GM12878 (cell line): Measurements from ENCODE around the gene PLEKHA5. TPM values are rescaled to one million over a fixed set of nuclear protein-coding genes. Genes with fewer than 3 reads are reported as not detected.

Source experiments
- ATAC-seq: fragments of 200-7000 bp; cut with Tn5 transposase; 3 replicates; pipeline ENCODE4 v1.9.1; 2020; ENCODE audit warnings: mild to moderate bottlenecking, moderate library complexity
- BruUV-seq: library from RNA; stranded (reverse); fragments of 400-500 nt; replicated peaks from 2 replicates; lab custom pipeline; 2021; lab: Mats Ljungman, UMichigan
- CTCF ChIA-PET: fragments of 300-600 bp; sonication (Branson Sonifier 250); formaldehyde crosslinking; extraction: SDS; loops from one replicate; lab custom pipeline; 2021; ENCODE audit warnings: inconsistent platforms; lab: Yijun Ruan, JAX
- POLR2A ChIA-PET: fragments of 350-600 bp; formaldehyde crosslinking; extraction: SDS; loops from one replicate; lab custom pipeline; 2021; ENCODE audit warnings: inconsistent platforms; lab: Charles Lee
- RAD21 ChIA-PET: fragments of 300-600 bp; sonication (Branson Sonifier 250); formaldehyde crosslinking; loops from one replicate; lab custom pipeline; 2023; ENCODE audit warnings: antibody characterized with exemption; ENCODE audit not compliant: unreplicated experiment; lab: Charles Lee
- SMC1A ChIA-PET: fragments of 300-600 bp; sonication (Branson Sonifier 250); formaldehyde crosslinking; loops from one replicate; lab custom pipeline; 2023; ENCODE audit not compliant: unreplicated experiment, uncharacterized antibody; lab: Charles Lee
- DNase-seq: peaks from one replicate; pipeline ENCODE4 v3.0.0-alpha.2; 2011; ENCODE audit warnings: low read depth, low spot score
- FAIRE-seq: peaks from 3 replicates; lab custom pipeline; 2011; peaks lifted over from hg19 to GRCh38; lab: Jason Lieb, UNC
- H2AFZ ChIP-seq: 2 replicates; pipeline ENCODE4 v1.6.0; 2011; ENCODE audit warnings: low read depth, low read length, control low read depth; ENCODE audit not compliant: control insufficient read depth
- H3K27ac ChIP-seq: 2 replicates; pipeline ENCODE4 v1.5.1; 2011; ENCODE audit warnings: control low read depth; ENCODE audit not compliant: control insufficient read depth, insufficient read depth
- H3K27me3 ChIP-seq, 2 experiments: replicated peaks in 1 of 2; 2 replicates each; pipeline versions ENCODE4 v1.6.0 to v1.6.1; 2011; ENCODE audit warnings: low read length in 1 of 2; ENCODE audit not compliant: control insufficient read depth in 2 of 2, insufficient read depth in 2 of 2
- H3K36me3 ChIP-seq, 2 experiments: 2 replicates each; pipeline ENCODE4 v1.5.1; 2011; ENCODE audit warnings: low read length in 1 of 2; ENCODE audit not compliant: control insufficient read depth in 2 of 2, insufficient read depth in 2 of 2
- H3K4me1 ChIP-seq: 2 replicates; pipeline ENCODE4 v1.6.1; 2011; ENCODE audit warnings: mild to moderate bottlenecking, low read length, moderate library complexity, mixed read lengths; ENCODE audit not compliant: control insufficient read depth, insufficient read depth
- H3K4me2 ChIP-seq: 2 replicates; pipeline ENCODE4 v1.6.0; 2011; ENCODE audit warnings: control low read depth; ENCODE audit not compliant: control insufficient read depth, insufficient read depth
- H3K4me3 ChIP-seq: fragments of 200-600 bp; sonication (generic); 2 replicates; pipeline ENCODE4 v1.5.1; 2016
- H3K79me2 ChIP-seq: 2 replicates; pipeline ENCODE4 v1.6.0; 2011; ENCODE audit warnings: low read length; ENCODE audit not compliant: control insufficient read depth, insufficient read depth
- H3K9ac ChIP-seq: 2 replicates; pipeline ENCODE4 v1.8.0; 2011; ENCODE audit warnings: low read length, control low read depth, mixed read lengths; ENCODE audit not compliant: control insufficient read depth, insufficient read depth
- H3K9me3 ChIP-seq: replicated peaks from 3 replicates; pipeline ENCODE4 v1.5.1; 2011; ENCODE audit warnings: mild to moderate bottlenecking, low read length; ENCODE audit not compliant: control insufficient read depth, insufficient read depth
- H4K20me1 ChIP-seq: 2 replicates; pipeline ENCODE4 v1.6.0; 2011; ENCODE audit not compliant: control insufficient read depth, insufficient read depth
- ATF3 ChIP-seq: IDR thresholded peaks from 2 replicates; pipeline ENCODE4 v1.6.1; 2011; ENCODE audit warnings: low read depth, mild to moderate bottlenecking, low read length, moderate library complexity, borderline replicate concordance; ENCODE audit errors: extremely low read depth
- CBX3 ChIP-seq: fragments of 200-600 bp; sonication (generic); IDR thresholded peaks from 2 replicates; pipeline ENCODE4 v1.6.1; 2016; ENCODE audit warnings: low read depth, borderline replicate concordance
- CHD4 ChIP-seq: fragments of 200-600 bp; sonication (generic); IDR thresholded peaks from 2 replicates; pipeline ENCODE4 v1.6.1; 2016; ENCODE audit warnings: mild to moderate bottlenecking
- MXI1 ChIP-seq: fragments of 150-350 bp; IDR thresholded peaks from 2 replicates; pipeline ENCODE4 v1.6.1; 2011; ENCODE audit warnings: low read depth, mild to moderate bottlenecking, inconsistent platforms, low read length, improper control_type of control experiment
- MYB ChIP-seq: fragments of 150-350 bp; IDR thresholded peaks from 2 replicates; pipeline ENCODE4 v1.6.1; 2014; ENCODE audit warnings: mild to moderate bottlenecking, low read depth, low read length, borderline replicate concordance
- NFXL1 ChIP-seq: fragments of 450-650 bp; IDR thresholded peaks from 2 replicates; pipeline ENCODE4 v1.6.1; 2017; ENCODE audit warnings: antibody characterized with exemption, mild to moderate bottlenecking, borderline replicate concordance
- PBX3 ChIP-seq: IDR thresholded peaks from 2 replicates; pipeline ENCODE4 v1.6.1; 2011; ENCODE audit warnings: mild to moderate bottlenecking, low read depth, low read length, moderate library complexity; ENCODE audit not compliant: insufficient replicate concordance
- SKIL ChIP-seq: fragments of 450-650 bp; IDR thresholded peaks from 2 replicates; pipeline ENCODE4 v1.6.1; 2017; ENCODE audit warnings: mild to moderate bottlenecking, low read depth, inconsistent platforms; ENCODE audit not compliant: poor library complexity, severe bottlenecking
- TCF12 ChIP-seq: IDR thresholded peaks from 2 replicates; pipeline ENCODE4 v1.6.1; 2011; ENCODE audit warnings: low read depth, mild to moderate bottlenecking, low read length
- TCF7 ChIP-seq: IDR thresholded peaks from 2 replicates; pipeline ENCODE4 v1.6.1; 2014; ENCODE audit warnings: antibody characterized with exemption, borderline replicate concordance
- ZBED1 ChIP-seq: IDR thresholded peaks from 2 replicates; pipeline ENCODE4 v1.6.1; 2016; ENCODE audit warnings: borderline replicate concordance
- WGBS: methylation state at CpG from one replicate; pipeline ENCODE4 v1.1.6; 2016; ENCODE audit warnings: low lambda C conversion rate; ENCODE audit not compliant: insufficient replicate concordance, insufficient coverage; ENCODE audit errors: missing lambda C conversion rate; 5-methylcytosine and 5-hydroxymethylcytosine counted together
- in situ Hi-C: fragments of 300-500 bp; cut with MboI; formaldehyde crosslinking; loops from 9 replicates; pipeline ENCODE4 v1.14.3; 2018; ENCODE audit warnings: mixed read lengths
- intact Hi-C: fragments of 100-400 bp; cut with micrococcal nuclease; formaldehyde crosslinking; loops from one replicate; pipeline ENCODE4 v1.14.2; 2022; ENCODE audit not compliant: unreplicated experiment
- polyA plus RNA-seq, 11 experiments: library from polyadenylated mRNA; depleted of rRNA in 4 of 11; unstranded in 6 of 11; stranded (reverse) in 5 of 11; fragments of >200 nt; fragmentation: Nextera tagmentation in 4 of 11; fragmentation: Illumina TruSeq in 1 of 11; extraction: Ambion mirVana in 4 of 11; extraction: Trizol in 1 of 11; gene quantifications; 1 replicate in 1 of 11; 2 replicates in 10 of 11; pipeline versions ENCODE4 v1.2.1 to v1.2.3, GENCODE V29; 2011 to 2016; ENCODE audit warnings: inconsistent platforms in 2 of 11, missing spikeins in 2 of 11, low read depth in 1 of 11
- total RNA-seq, 4 experiments: library from RNA; depleted of rRNA in 3 of 4; stranded (reverse); fragments of >200 nt in 3 of 4; fragmentation: Illumina TruSeq in 1 of 4; extraction: Trizol in 1 of 4; gene quantifications; 2 replicates each; pipeline versions ENCODE4 v1.2.1 to v1.2.3, GENCODE V29; 2013 to 2021
- TF ChIP-seq, protein P1 (sequence below): fragments of 450-650 bp; IDR thresholded peaks from 2 replicates; pipeline ENCODE4 v1.6.1; 2017; ENCODE audit warnings: low read depth, mild to moderate bottlenecking, moderate library complexity

Gene PLEKHA5
- total and polyA plus RNA-seq, 10 of the 15 experiments (the other 5 are each of a cell fraction or from before 2014, with no cell fraction given), result 0.09 to 0.33 (median 0.18) TPM; not detected in 3

DNA sequence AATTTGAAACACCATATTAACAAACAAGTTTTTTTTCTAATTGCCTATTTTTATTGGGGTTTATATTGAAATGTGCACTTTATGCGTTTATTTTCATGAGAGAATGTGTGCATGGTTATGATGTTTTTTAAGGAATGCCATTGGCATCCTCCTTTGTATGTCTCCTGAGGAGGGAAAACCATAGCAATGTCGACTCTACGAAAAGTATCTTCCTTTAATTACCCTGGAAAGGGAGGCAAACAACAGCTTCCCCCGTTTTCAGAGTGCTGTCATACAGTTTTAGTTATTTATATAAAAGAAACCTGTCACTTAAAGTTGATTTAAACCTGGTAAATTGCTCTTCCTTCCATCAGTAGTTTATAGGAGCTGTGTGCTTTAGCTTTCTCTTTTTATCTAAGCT is 117.4 kb downstream of the PLEKHA5 start:
- in situ Hi-C loops, result no loop called here
- no peak for ATAC-seq
- no peak overlapping the region for H3K4me3 ChIP-seq
- no peaks in the 10 kb centered on the region for H3K27me3 ChIP-seq
- intact Hi-C loops, result no loop called here
- H3K9me3 ChIP-seq, result no peaks in the 10 kb centered on the region
- no peaks in the 10 kb centered on the region for H3K79me2 ChIP-seq
- no peak overlapping the region for H2AFZ ChIP-seq
- no peak for TF ChIP-seq PBX3
- no peak for TF ChIP-seq CHD4
- no peak for TF ChIP-seq CBX3
- TF ChIP-seq NFXL1, result no peak
- TF ChIP-seq MXI1, result no peak
- no peak for TF ChIP-seq ATF3
- TF ChIP-seq TCF7, result no peak
- TF ChIP-seq MYB, result no peak
- TF ChIP-seq ZBED1, result no peak
- no peak for TF ChIP-seq SKIL
- TF ChIP-seq TCF12, result no peak
- TF ChIP-seq, protein P1, sequence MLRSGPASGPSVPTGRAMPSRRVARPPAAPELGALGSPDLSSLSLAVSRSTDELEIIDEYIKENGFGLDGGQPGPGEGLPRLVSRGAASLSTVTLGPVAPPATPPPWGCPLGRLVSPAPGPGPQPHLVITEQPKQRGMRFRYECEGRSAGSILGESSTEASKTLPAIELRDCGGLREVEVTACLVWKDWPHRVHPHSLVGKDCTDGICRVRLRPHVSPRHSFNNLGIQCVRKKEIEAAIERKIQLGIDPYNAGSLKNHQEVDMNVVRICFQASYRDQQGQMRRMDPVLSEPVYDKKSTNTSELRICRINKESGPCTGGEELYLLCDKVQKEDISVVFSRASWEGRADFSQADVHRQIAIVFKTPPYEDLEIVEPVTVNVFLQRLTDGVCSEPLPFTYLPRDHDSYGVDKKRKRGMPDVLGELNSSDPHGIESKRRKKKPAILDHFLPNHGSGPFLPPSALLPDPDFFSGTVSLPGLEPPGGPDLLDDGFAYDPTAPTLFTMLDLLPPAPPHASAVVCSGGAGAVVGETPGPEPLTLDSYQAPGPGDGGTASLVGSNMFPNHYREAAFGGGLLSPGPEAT, result no peak
- ChIA-PET CTCF (no interaction called here), SMC1A (no interaction called here), RAD21 (no interaction called here), POLR2A (interaction anchor here (0.5 kb wide), 1 partner anchor 13 kb away, joined by 6 read pairs; no protein-coding TSS in a partner anchor)
- no peak overlapping the region for H3K9ac ChIP-seq
- H3K36me3 ChIP-seq, result no peaks in the 10 kb centered on the region
- no TSS peak for BruUV-seq
- no peaks in the 10 kb centered on the region for H3K4me1 ChIP-seq
- FAIRE-seq, result no peak
- DNase-seq, result no peak
- H3K27ac ChIP-seq, result no peak overlapping the region
- no peak overlapping the region for H3K4me2 ChIP-seq
- no peaks in the 10 kb centered on the region for H4K20me1 ChIP-seq
- WGBS, result 24% methylated on average over 4 of the region's 4 CpGs
